CD4-positive, alpha-beta T cell treated with Interleukin-4 for 4 hours (primary cell): ENCODE measurements around the gene CGB3.

Experiments
- DNase-seq: peaks from one replicate; pipeline ENCODE4 v3.0.0-alpha.2; 2020

CGB3 gene

DNA sequence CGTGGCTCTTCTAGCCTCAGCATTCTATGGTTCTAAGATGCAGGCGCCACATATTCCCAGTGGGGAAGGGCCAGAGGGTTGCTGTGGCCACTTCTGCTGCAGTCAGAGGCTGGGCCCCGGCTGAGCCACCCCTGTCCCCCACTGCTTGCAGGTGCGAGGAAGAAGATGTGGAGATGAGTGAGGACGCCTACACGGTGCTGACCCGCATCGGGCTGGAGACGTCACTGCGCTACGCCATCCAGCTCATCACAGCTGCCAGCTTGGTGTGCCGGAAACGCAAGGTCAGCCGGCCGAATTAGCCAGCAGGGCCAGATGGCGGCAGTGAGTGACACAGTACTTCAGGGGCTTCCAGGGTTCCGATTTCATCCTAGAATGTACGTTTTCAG is 9.3 kb downstream of the CGB3 start:
- no peak for DNase-seq

GRCh38 chr19:49014123-49014869 is 9.8 kb downstream of the CGB3 start:
- DNase-seq, result no peak

DNA sequence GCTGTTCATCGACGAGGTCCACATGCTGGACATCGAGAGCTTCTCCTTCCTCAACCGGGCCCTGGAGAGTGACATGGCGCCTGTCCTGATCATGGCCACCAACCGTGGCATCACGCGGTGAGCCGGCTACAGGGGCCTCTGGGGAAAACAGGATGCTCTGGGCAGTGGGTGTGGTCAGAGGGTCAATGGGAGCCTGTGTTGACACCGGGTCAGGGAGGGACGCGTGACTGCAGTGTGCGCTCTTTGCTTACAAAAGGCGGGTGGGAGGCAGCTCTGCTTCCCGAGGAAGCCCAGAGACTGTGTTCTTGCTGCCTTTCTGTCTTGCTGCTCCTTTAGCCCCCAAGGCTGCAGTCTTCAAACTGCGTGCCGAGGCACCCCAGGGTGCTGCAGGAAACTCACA is 12.9 kb downstream of the CGB3 start:
- no peak for DNase-seq

- no peak for DNase-seq
These were observed 13.7 kb downstream of the CGB3 start for GRCh38 chr19:49010453-49010852.

DNA sequence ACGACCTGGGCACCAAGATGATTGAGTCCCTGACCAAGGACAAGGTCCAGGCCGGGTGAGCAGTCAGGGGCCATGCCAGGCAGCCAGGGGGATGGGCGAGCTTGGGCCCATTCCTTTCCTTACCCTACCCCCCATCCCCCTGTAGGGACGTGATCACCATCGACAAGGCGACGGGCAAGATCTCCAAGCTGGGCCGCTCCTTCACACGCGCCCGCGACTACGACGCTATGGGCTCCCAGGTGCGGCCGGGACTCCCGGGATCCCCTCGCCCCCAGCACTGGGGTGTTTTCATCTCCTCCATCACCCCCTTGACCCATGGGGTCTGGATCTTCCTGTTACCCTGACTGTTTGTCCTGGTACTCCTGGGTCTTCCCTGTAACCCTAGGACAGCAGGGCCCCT is 14.3 kb downstream of the CGB3 start:
- no peak for DNase-seq

DNA sequence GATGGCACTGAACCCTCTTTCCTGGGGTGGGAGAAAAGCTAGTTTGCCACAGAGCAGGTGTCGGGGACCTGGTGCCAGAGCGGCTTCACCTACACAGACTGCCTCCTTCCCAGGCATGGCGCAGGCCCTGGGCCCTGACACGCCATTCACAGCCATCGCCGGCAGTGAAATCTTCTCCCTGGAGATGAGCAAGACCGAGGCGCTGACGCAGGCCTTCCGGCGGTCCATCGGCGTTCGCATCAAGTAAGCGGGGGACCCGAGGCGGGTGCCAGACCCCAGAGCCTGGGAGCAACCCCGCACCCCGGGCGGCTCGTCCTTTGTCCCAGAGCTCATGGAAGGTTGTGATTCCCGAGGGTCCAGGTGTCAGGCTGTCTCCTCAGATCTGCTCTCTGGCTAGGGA is 17.2 kb downstream of the CGB3 start:
- DNase-seq, result no peak

DNA sequence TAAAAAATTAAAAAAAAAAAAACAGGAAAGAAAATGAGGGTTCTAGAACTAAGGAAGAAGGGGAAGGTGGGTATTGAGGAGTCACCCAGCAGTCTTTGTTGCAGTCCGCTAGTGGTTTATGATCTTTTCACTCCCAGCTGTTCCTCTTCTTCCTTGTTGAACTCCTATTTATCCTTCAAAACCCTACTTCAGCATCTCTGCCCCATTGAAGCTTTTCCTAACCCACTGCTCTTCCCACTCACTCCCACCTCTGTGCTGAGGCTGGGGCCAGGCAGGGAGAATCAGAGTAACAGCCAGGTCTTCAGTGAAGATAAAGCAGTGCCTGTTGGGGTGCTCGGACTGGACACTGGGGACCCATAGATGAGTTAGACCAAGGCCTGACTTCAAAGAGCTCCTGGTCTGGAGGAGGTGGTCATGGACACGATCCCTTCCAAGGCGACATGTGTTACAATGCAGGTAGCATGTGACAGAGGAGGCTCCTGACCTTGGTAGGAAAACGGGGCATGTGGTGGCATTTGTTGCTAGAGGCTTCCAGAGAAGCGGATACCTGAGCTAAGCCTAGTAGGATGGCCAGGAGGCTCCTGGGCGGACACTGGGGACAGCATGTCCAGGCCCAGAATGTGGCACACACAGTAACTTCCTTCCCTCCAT is 19.0 kb downstream of the CGB3 start:
- DNase-seq, result no peak

DNA sequence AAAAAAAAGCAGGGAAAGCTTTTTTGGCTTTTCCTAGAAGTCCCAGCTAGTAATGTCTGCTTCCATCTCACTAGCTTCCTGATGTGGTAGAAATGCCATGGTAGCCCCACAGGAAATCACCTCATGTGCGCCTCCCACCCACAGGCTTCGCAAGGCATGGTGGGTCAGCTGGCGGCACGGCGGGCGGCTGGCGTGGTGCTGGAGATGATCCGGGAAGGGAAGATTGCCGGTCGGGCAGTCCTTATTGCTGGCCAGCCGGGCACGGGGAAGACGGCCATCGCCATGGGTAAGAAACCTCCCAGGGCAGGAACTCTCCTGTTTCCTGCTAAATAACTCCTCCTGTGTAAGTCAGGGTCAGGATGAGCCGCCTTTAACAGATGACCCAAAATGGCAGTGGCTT is 20.0 kb downstream of the CGB3 start:
- no peak for DNase-seq

- peak; percentile 67 for DNase-seq
These were observed 24.4 kb downstream of the CGB3 start for GRCh38 chr19:48999481-49000325.

DNA sequence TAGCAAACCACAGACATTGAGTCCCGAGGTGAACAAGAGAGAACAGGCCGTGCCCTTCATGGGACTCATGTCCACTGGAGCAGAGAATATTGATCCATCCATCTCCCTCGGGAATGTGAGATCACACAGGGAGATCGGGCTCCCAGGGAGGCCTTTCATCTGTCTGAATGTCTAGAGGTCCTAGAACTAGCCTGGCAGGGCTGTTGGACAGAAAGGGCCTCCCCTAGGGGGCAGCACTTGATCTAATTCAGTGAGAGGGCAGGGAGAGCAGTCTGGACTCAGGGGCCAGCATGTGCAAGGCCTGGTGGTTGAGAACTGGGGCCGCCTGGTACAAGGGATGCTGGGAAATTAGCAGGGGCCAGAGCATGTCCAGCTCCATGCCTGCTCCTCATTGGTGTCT is 26.2 kb downstream of the CGB3 start:
- peak; percentile 27 for DNase-seq

GRCh38 chr19:48994035-48994386 is 30.1 kb downstream of the CGB3 start:
- DNase-seq, result no peak

GRCh38 chr19:48993175-48994034 is 30.7 kb downstream of the CGB3 start, which contains the start of the genes GYS1 and RUVBL2:
Gene GYS1, minus strand, starts transcription at chr19:48993309. Its CDS starts 197 bp downstream, at chr19:48993112.
Gene RUVBL2, plus strand, starts transcription at chr19:48993887. Its CDS starts 25 bp downstream, at chr19:48993912.
- peak; percentile 100 for DNase-seq

DNA sequence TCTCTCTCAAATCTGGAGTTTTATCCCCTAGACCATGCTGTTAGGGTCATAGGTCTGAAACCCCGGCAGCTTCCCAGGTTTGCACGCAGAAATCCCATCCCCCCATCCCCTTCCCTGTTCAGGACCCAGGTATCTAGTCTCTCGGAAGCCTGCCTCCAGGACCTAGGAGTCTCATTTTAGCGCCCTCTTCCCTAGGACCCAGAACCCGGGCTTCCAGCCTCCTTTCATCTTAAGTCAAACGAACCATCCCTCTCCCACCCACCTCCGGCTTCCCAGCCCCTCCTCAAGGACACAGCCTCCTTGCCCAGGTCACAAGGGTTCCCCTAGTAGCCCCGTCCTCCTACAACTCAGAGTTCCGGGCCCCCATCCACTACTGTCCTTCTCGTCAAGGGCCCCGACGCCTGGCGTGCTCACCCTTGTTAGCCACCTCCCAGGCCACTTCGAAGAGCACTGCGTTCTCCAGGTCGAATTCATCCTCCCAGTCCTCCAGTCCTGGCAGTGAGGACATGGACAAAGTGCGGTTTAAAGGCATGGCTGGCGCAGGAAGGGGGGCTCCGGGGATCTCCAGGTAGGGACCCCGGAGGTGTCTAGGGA is 31.5 kb downstream of the CGB3 start:
- no peak for DNase-seq

DNA sequence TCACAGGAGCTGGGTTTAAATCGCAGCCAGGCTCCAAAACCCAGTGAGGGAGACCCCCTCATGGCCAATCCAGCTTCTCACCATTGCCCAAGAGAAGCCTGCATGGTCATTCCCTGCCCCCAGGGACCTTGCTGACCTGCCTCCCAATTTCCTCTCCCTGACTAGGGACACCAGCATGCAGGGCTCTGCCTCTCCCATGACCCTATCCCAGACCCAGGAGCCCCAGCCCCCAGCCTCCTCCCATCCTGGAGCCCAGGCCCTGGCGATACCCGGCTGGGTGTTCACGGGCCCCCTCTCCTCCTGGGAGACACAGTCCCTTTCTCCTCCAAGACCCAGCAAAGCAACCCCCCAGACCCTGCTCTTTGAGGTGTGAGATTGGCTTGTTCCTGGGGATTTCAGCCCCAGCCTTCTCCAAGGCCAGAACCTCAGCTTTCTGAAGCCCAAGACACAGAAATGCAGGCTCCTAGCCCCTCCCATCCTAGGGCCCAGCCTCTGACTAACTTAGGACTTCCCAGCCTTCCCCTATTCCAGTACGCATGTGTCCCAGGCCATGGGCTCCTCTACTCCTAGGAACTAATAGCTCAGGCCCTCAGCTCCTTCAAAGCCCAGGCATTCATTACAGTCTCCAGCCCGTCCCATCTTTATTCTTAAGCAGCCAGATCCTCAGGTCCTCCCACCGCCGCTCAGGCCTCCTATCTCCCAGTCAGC is 32.1 kb downstream of the CGB3 start:
- no peak for DNase-seq

DNA sequence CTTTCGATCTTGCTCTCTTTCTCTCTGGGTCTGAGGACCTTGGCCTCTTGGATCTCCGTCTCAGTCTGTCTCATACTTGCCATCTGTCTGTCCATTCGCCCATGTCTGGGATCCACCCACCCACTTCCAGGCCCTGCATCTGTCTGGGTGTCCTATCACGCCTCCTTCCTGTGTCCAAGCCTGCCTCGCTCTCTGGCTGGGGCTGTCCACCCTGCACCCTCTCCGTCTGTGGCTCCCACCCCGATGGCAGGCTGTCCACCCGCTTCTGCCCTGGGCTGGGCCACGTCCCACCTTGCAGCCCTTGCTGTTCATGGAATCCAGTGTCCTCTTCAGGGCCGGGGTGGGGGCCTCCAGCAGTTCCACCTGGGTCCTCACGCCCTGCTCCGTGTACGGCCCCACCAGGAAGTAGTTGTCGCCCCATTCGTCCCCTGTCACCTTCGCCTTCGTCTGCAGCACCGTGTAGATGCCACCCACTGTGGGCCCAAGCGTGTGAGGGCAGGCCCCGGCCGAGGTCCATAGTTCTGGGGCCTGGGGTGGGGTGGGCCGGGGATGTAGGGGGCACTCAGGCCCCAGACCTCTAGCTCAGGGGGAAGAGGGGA is 33.0 kb downstream of the CGB3 start:
- DNase-seq, result no peak

DNA sequence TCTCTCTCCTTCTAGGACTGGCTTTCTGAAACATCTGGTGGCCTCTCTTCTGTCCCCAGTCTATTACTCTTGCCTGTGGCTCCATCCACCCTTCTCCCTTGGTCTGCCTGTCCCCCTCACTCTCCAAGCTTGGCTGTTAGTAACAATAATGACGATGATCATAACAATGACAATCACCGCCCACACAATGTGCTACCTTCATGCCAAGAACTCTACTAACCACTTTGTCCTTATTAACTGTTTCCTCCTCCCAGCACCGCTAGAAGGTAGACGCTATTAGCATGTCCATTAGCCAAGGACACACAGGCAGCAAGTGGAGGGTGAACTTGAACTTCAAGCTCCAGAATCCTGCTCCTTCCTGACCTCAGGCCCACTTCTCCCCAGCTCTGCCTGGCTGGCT is 33.7 kb downstream of the CGB3 start:
- DNase-seq, result no peak

GRCh38 chr19:48989701-48990291 is 34.3 kb downstream of the CGB3 start:
- no peak for DNase-seq

DNA sequence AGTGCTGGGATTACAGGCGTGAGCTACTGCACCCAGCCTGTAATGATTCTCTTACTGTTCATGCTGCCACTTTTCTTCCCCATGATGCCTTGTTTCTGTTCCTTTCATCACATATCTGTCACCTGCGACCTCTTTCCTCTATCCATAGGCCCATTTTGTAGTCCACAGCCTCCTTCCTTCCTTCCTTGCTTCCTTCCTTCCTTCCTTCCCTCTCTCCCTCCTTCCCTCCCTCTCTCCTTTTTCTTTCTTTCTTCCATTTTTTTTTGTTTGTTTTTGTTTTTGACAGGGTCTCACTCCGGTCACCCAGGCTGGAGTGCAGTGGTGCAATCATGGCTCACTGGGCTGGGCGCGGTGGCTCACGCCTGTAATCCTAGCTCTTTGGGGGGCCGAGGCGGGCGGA is 35.3 kb downstream of the CGB3 start:
- DNase-seq, result no peak

DNA sequence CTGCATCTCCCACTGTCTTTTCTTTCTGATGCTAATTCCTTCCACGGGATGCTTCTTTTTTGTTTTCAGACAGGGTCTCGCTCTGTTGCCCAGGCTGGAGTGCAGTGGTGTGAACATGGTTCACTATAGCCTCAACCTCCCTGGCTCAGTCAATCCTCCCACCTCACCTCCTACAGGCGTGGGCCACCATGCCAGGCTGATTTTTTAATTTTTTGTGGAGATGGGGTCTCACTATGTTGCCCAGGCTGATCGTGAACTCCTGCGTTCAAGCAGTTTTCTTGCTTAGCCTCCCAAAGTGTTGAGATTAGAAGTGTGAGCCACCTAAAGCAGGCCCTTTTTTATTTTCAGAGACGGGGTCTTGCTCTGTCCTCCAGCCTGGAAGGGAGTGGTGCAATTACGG is 35.8 kb downstream of the CGB3 start:
- no peak for DNase-seq

- no peak for DNase-seq
These were observed 36.8 kb downstream of the CGB3 start for GRCh38 chr19:48987323-48987722.

GRCh38 chr19:48986211-48986610 is 37.9 kb downstream of the CGB3 start:
- DNase-seq, result no peak
